T-helper 2 cell treated with Interferon-gamma antibody and Interleukin-4, amounts not matched to agents 100 ng/mL and 5 ng/mL, for 36 hours (primary cell): ENCODE measurements around the gene KRTAP12-4. TPM values are rescaled to one million over a fixed set of nuclear protein-coding genes. Genes with fewer than 3 reads are reported as not detected.
"Not testable (repeated sequence)": the region's sequence is repeated elsewhere in the genome, so short reads cannot be mapped to it uniquely, and the experiment has no call there.

Source experiments
- intact Hi-C: fragments of 100-400 bp; cut with micrococcal nuclease; formaldehyde crosslinking; loops from one replicate; pipeline ENCODE4 v1.15.1; 2023
- total RNA-seq: library from RNA; stranded (reverse); gene quantifications from 2 replicates; pipeline ENCODE4 v1.2.3, GENCODE V29; 2022

Gene KRTAP12-4
- not detected in 2 replicates for total RNA-seq

GRCh38 chr21:44654576-44655175 is at the start of gene KRTAP12-4:
TSS of gene KRTAP12-4 (minus strand) at chr21:44654659. CDS start at chr21:44654614, 45 bp downstream.
- intact Hi-C loops: no loop called here

- intact Hi-C loops: no loop called here
Measured at GRCh38 chr21:44703731-44704635, 49.5 kb upstream of the KRTAP12-4 start.

GRCh38 chr21:44702973-44703730 is 48.7 kb upstream of the KRTAP12-4 start:
- intact Hi-C loops: no loop called here

GRCh38 chr21:44702111-44702972 is 47.9 kb upstream of the KRTAP12-4 start:
- intact Hi-C loops: no loop called here

- intact Hi-C loops: no loop called here
Measured at GRCh38 chr21:44701541-44701940, 47.1 kb upstream of the KRTAP12-4 start.

- intact Hi-C loops: no loop called here
Measured at GRCh38 chr21:44701023-44701400, 46.6 kb upstream of the KRTAP12-4 start.

GRCh38 chr21:44700101-44701022 is 45.9 kb upstream of the KRTAP12-4 start:
- intact Hi-C loops: no loop called here

GRCh38 chr21:44699502-44700001 is 45.1 kb upstream of the KRTAP12-4 start:
- intact Hi-C loops: no loop called here

GRCh38 chr21:44697811-44698734 is 43.6 kb upstream of the KRTAP12-4 start:
- intact Hi-C loops: no loop called here

GRCh38 chr21:44697172-44697810 is 42.8 kb upstream of the KRTAP12-4 start, which contains the start of gene KRTAP10-12:
TSS of gene KRTAP10-12 (plus strand) at chr21:44697172. CDS start at chr21:44697202, 30 bp downstream.
- intact Hi-C loops: not testable (repeated sequence)

- intact Hi-C loops: no loop called here
Measured at GRCh38 chr21:44696572-44696971, 42.1 kb upstream of the KRTAP12-4 start.

GRCh38 chr21:44695641-44696040 is 41.2 kb upstream of the KRTAP12-4 start:
- intact Hi-C loops: no loop called here

- intact Hi-C loops: no loop called here
Measured at GRCh38 chr21:44695184-44695583, 40.7 kb upstream of the KRTAP12-4 start.

- intact Hi-C loops: no loop called here
Measured at GRCh38 chr21:44694776-44695175, 40.3 kb upstream of the KRTAP12-4 start.

- intact Hi-C loops: no loop called here
Measured at GRCh38 chr21:44692798-44693512, 38.5 kb upstream of the KRTAP12-4 start.

GRCh38 chr21:44691686-44692085 is 37.2 kb upstream of the KRTAP12-4 start:
- intact Hi-C loops: no loop called here

- intact Hi-C loops: not testable (repeated sequence)
Measured at GRCh38 chr21:44689740-44690139, 35.3 kb upstream of the KRTAP12-4 start.
